ENCODE data around the gene APCDD1L.

APCDD1L gene

GRCh38 chr20:58466729-58467571, 48.2 kb downstream of the APCDD1L start:
- peaks cover 0 to 3% of the 10 kb centered on the region in 2 donors for H3K27me3 ChIP-seq (ENCODE audit: control insufficient read depth in 2 of 2, insufficient read depth in 2 of 2, low read length in 2 of 2)
- H3K36me3 ChIP-seq (ENCODE audit: control insufficient read depth in 2 of 2, insufficient read depth in 2 of 2, low read length in 2 of 2): no peaks in the 10 kb centered on the region
- no peaks in the 10 kb centered on the region for H3K9me3 ChIP-seq (ENCODE audit: control insufficient read depth in 2 of 2, low read length in 2 of 2)
- no peak overlapping the region for H3K4me3 ChIP-seq (ENCODE audit: low read length in 2 of 2)
- no peak overlapping the region for H3K9ac ChIP-seq (ENCODE audit: low read depth in 1 of 2, low read length in 2 of 2)
- H3K27ac ChIP-seq (ENCODE audit: low read depth in 2 of 2, low read length in 2 of 2): no peak overlapping the region
- no peaks in the 10 kb centered on the region for H3K4me1 ChIP-seq (ENCODE audit: control insufficient read depth in 2 of 2, insufficient read depth in 2 of 2, low read length in 2 of 2)

GRCh38 chr20:58466095-58466708, 49.0 kb downstream of the APCDD1L start:
- Histone ChIP-seq H3K4me1 (ENCODE audit: control insufficient read depth in 2 of 2, insufficient read depth in 2 of 2, low read length in 2 of 2) (no peaks in the 10 kb centered on the region), H3K27ac (ENCODE audit: low read depth in 2 of 2, low read length in 2 of 2) (no peak overlapping the region), H3K4me3 (ENCODE audit: low read length in 2 of 2) (no peak overlapping the region), H3K9ac (ENCODE audit: low read depth in 1 of 2, low read length in 2 of 2) (no peak overlapping the region), H3K36me3 (ENCODE audit: control insufficient read depth in 2 of 2, insufficient read depth in 2 of 2, low read length in 2 of 2) (no peaks in the 10 kb centered on the region), H3K27me3 (ENCODE audit: control insufficient read depth in 2 of 2, insufficient read depth in 2 of 2, low read length in 2 of 2) (peaks cover 0 to 3% of the 10 kb centered on the region in 2 donors), H3K9me3 (ENCODE audit: control insufficient read depth in 2 of 2, low read length in 2 of 2) (no peaks in the 10 kb centered on the region)

- Histone ChIP-seq H3K4me3 (ENCODE audit: low read length in 2 of 2) (no peak overlapping the region), H3K36me3 (ENCODE audit: control insufficient read depth in 2 of 2, insufficient read depth in 2 of 2, low read length in 2 of 2) (no peaks in the 10 kb centered on the region), H3K27ac (ENCODE audit: low read depth in 2 of 2, low read length in 2 of 2) (no peak overlapping the region), H3K4me1 (ENCODE audit: control insufficient read depth in 2 of 2, insufficient read depth in 2 of 2, low read length in 2 of 2) (no peaks in the 10 kb centered on the region), H3K27me3 (ENCODE audit: control insufficient read depth in 2 of 2, insufficient read depth in 2 of 2, low read length in 2 of 2) (peaks cover 0 to 3% of the 10 kb centered on the region in 2 donors), H3K9ac (ENCODE audit: low read depth in 1 of 2, low read length in 2 of 2) (no peak overlapping the region), H3K9me3 (ENCODE audit: control insufficient read depth in 2 of 2, low read length in 2 of 2) (no peaks in the 10 kb centered on the region)
Observed at GRCh38 chr20:58464838-58465237, 50.4 kb downstream of the APCDD1L start.

- H3K27ac ChIP-seq (ENCODE audit: low read depth in 2 of 2, low read length in 2 of 2): no peak overlapping the region
- peaks cover 0 to 3% of the 10 kb centered on the region in 2 donors for H3K27me3 ChIP-seq (ENCODE audit: control insufficient read depth in 2 of 2, insufficient read depth in 2 of 2, low read length in 2 of 2)
- no peak overlapping the region for H3K9ac ChIP-seq (ENCODE audit: low read depth in 1 of 2, low read length in 2 of 2)
- H3K4me1 ChIP-seq (ENCODE audit: control insufficient read depth in 2 of 2, insufficient read depth in 2 of 2, low read length in 2 of 2): no peaks in the 10 kb centered on the region
- no peaks in the 10 kb centered on the region for H3K36me3 ChIP-seq (ENCODE audit: control insufficient read depth in 2 of 2, insufficient read depth in 2 of 2, low read length in 2 of 2)
- H3K4me3 ChIP-seq (ENCODE audit: low read length in 2 of 2): no peak overlapping the region
- no peaks in the 10 kb centered on the region for H3K9me3 ChIP-seq (ENCODE audit: control insufficient read depth in 2 of 2, low read length in 2 of 2)
Observed at GRCh38 chr20:58463256-58463655, 51.9 kb downstream of the APCDD1L start.

GRCh38 chr20:58461899-58462298, 53.3 kb downstream of the APCDD1L start:
- H3K27ac ChIP-seq (ENCODE audit: low read depth in 2 of 2, low read length in 2 of 2): no peak overlapping the region
- H3K4me1 ChIP-seq (ENCODE audit: control insufficient read depth in 2 of 2, insufficient read depth in 2 of 2, low read length in 2 of 2): no peaks in the 10 kb centered on the region
- no peak overlapping the region for H3K4me3 ChIP-seq (ENCODE audit: low read length in 2 of 2)
- no peaks in the 10 kb centered on the region for H3K36me3 ChIP-seq (ENCODE audit: control insufficient read depth in 2 of 2, insufficient read depth in 2 of 2, low read length in 2 of 2)
- no peaks in the 10 kb centered on the region for H3K9me3 ChIP-seq (ENCODE audit: control insufficient read depth in 2 of 2, low read length in 2 of 2)
- no peak overlapping the region for H3K9ac ChIP-seq (ENCODE audit: low read depth in 1 of 2, low read length in 2 of 2)
- H3K27me3 ChIP-seq (ENCODE audit: control insufficient read depth in 2 of 2, insufficient read depth in 2 of 2, low read length in 2 of 2): peaks cover 0 to 3% of the 10 kb centered on the region in 2 donors

- Histone ChIP-seq H3K27ac (ENCODE audit: low read depth in 2 of 2, low read length in 2 of 2) (no peak overlapping the region), H3K4me3 (ENCODE audit: low read length in 2 of 2) (no peak overlapping the region), H3K9ac (ENCODE audit: low read depth in 1 of 2, low read length in 2 of 2) (no peak overlapping the region), H3K36me3 (ENCODE audit: control insufficient read depth in 2 of 2, insufficient read depth in 2 of 2, low read length in 2 of 2) (no peaks in the 10 kb centered on the region), H3K9me3 (ENCODE audit: control insufficient read depth in 2 of 2, low read length in 2 of 2) (no peaks in the 10 kb centered on the region), H3K27me3 (ENCODE audit: control insufficient read depth in 2 of 2, insufficient read depth in 2 of 2, low read length in 2 of 2) (peaks cover 0 to 3% of the 10 kb centered on the region in 2 donors), H3K4me1 (ENCODE audit: control insufficient read depth in 2 of 2, insufficient read depth in 2 of 2, low read length in 2 of 2) (no peaks in the 10 kb centered on the region)
Observed at GRCh38 chr20:58461104-58461503, 54.1 kb downstream of the APCDD1L start.

GRCh38 chr20:58459058-58459750, 56.0 kb downstream of the APCDD1L start:
- H3K4me1 ChIP-seq (ENCODE audit: control insufficient read depth in 2 of 2, insufficient read depth in 2 of 2, low read length in 2 of 2): no peaks in the 10 kb centered on the region
- H3K9me3 ChIP-seq (ENCODE audit: control insufficient read depth in 2 of 2, low read length in 2 of 2): no peaks in the 10 kb centered on the region
- no peaks in the 10 kb centered on the region for H3K27me3 ChIP-seq (ENCODE audit: control insufficient read depth in 2 of 2, insufficient read depth in 2 of 2, low read length in 2 of 2)
- H3K27ac ChIP-seq (ENCODE audit: low read depth in 2 of 2, low read length in 2 of 2): no peak overlapping the region
- H3K4me3 ChIP-seq (ENCODE audit: low read length in 2 of 2): no peak overlapping the region
- no peak overlapping the region for H3K9ac ChIP-seq (ENCODE audit: low read depth in 1 of 2, low read length in 2 of 2)
- H3K36me3 ChIP-seq (ENCODE audit: control insufficient read depth in 2 of 2, insufficient read depth in 2 of 2, low read length in 2 of 2): no peaks in the 10 kb centered on the region

- H3K4me3 ChIP-seq (ENCODE audit: low read length in 2 of 2): no peak overlapping the region
- no peaks in the 10 kb centered on the region for H3K9me3 ChIP-seq (ENCODE audit: control insufficient read depth in 2 of 2, low read length in 2 of 2)
- H3K4me1 ChIP-seq (ENCODE audit: control insufficient read depth in 2 of 2, insufficient read depth in 2 of 2, low read length in 2 of 2): no peaks in the 10 kb centered on the region
- H3K36me3 ChIP-seq (ENCODE audit: control insufficient read depth in 2 of 2, insufficient read depth in 2 of 2, low read length in 2 of 2): no peaks in the 10 kb centered on the region
- H3K27ac ChIP-seq (ENCODE audit: low read depth in 2 of 2, low read length in 2 of 2): no peak overlapping the region
- H3K9ac ChIP-seq (ENCODE audit: low read depth in 1 of 2, low read length in 2 of 2): no peak overlapping the region
- no peaks in the 10 kb centered on the region for H3K27me3 ChIP-seq (ENCODE audit: control insufficient read depth in 2 of 2, insufficient read depth in 2 of 2, low read length in 2 of 2)
Observed at GRCh38 chr20:58458342-58459057, 56.7 kb downstream of the APCDD1L start.

- H3K36me3 ChIP-seq (ENCODE audit: control insufficient read depth in 2 of 2, insufficient read depth in 2 of 2, low read length in 2 of 2): no peaks in the 10 kb centered on the region
- H3K9me3 ChIP-seq (ENCODE audit: control insufficient read depth in 2 of 2, low read length in 2 of 2): no peaks in the 10 kb centered on the region
- H3K9ac ChIP-seq (ENCODE audit: low read depth in 1 of 2, low read length in 2 of 2): no peak overlapping the region
- H3K4me1 ChIP-seq (ENCODE audit: control insufficient read depth in 2 of 2, insufficient read depth in 2 of 2, low read length in 2 of 2): no peaks in the 10 kb centered on the region
- no peak overlapping the region for H3K4me3 ChIP-seq (ENCODE audit: low read length in 2 of 2)
- H3K27ac ChIP-seq (ENCODE audit: low read depth in 2 of 2, low read length in 2 of 2): no peak overlapping the region
- no peaks in the 10 kb centered on the region for H3K27me3 ChIP-seq (ENCODE audit: control insufficient read depth in 2 of 2, insufficient read depth in 2 of 2, low read length in 2 of 2)
Observed at GRCh38 chr20:58457083-58457695, 58.0 kb downstream of the APCDD1L start.

Data from mucosa of rectum (tissue), 2 donors.